Choroid plexus epithelial cell (primary cell): Measurements from ENCODE around the gene ZSWIM8.
"Not testable (repeated sequence)": the region's sequence is repeated elsewhere in the genome, so short reads cannot be mapped to it uniquely, and the experiment has no call there.

Experiments
- DNase-seq: peaks from one replicate; pipeline ENCODE4 v3.0.0-alpha.2; 2010; ENCODE audit warnings: low read depth
- H3K4me3 ChIP-seq: 2 replicates; pipeline ENCODE4 v1.5.1; 2011; ENCODE audit warnings: low read depth, mild to moderate bottlenecking, control low read depth, low read length, moderate library complexity
- CTCF ChIP-seq: conservative IDR thresholded peaks from 2 replicates; pipeline ENCODE4 v1.5.1; 2011; ENCODE audit warnings: low read depth, mild to moderate bottlenecking, control low read depth, inconsistent platforms, low read length, moderate library complexity

ZSWIM8 gene

GRCh38 chr10:73781879-73782748 lies 3.3 kb upstream of the ZSWIM8 start, which contains the start of gene CHCHD1:
TSS of gene CHCHD1 (plus strand) at chr10:73782048. CDS start at chr10:73782076, 28 bp downstream.
- DNase-seq, result peak; percentile 92

GRCh38 chr10:73782749-73783085 lies 2.7 kb upstream of the ZSWIM8 start:
- no peak for TF ChIP-seq CTCF
- peak overlapping the region; percentile 96 for H3K4me3 ChIP-seq

More at GRCh38 chr10:73781879-73782748, 3.3 kb upstream of the ZSWIM8 start, which contains the start of gene CHCHD1:
- TF ChIP-seq CTCF, result no peak
- peak within 1 kb of the TSS; percentile 96 for H3K4me3 ChIP-seq

GRCh38 chr10:73785721-73786511 lies 510 bp downstream of the ZSWIM8 start:
- no peak for TF ChIP-seq CTCF
- peak overlapping the region; percentile 94 for H3K4me3 ChIP-seq
- DNase-seq, result peak; percentile 64

More at GRCh38 chr10:73782749-73783085, 2.7 kb upstream of the ZSWIM8 start:
- no peak for DNase-seq

GRCh38 chr10:73786512-73786885 lies 1.1 kb downstream of the ZSWIM8 start:
- no peak for DNase-seq
- TF ChIP-seq CTCF, result no peak
- peak overlapping the region; percentile 94 for H3K4me3 ChIP-seq

- peak overlapping the region; percentile 24 for H3K4me3 ChIP-seq
- DNase-seq, result not testable (repeated sequence)
Observed at GRCh38 chr10:73787031-73787800, 1.8 kb downstream of the ZSWIM8 start.

- no peak for TF ChIP-seq CTCF
- no peak for DNase-seq
- H3K4me3 ChIP-seq, result no peak overlapping the region
Observed at GRCh38 chr10:73788864-73789658, 3.7 kb downstream of the ZSWIM8 start.
